Prostate gland (tissue), 2 donors: ENCODE measurements around the gene ESCO1.

Source experiments
- CTCF ChIP-seq, 4 experiments: fragments of 200-600 bp in 2 of 4; fragments of 450-650 bp in 2 of 4; sonication (generic) in 2 of 4; IDR thresholded peaks; 1 replicate in 3 of 4; 2 replicates in 1 of 4; pipeline ENCODE4 v1.5.1; 2016 to 2019; ENCODE audit warnings: antibody characterized with exemption in 4 of 4, mild to moderate bottlenecking in 2 of 4, moderate library complexity in 2 of 4
- POLR2A ChIP-seq: fragments of 450-650 bp; IDR thresholded peaks from one replicate; pipeline ENCODE4 v1.6.1; 2016; ENCODE audit warnings: antibody characterized with exemption, mild to moderate bottlenecking
- POLR2AphosphoS5 ChIP-seq: sonication (generic); formaldehyde crosslinking; IDR thresholded peaks from one replicate; pipeline ENCODE4 v1.6.1; 2017; ENCODE audit warnings: antibody characterized with exemption

- TF ChIP-seq CTCF (IDR thresholded peaks at IDR 0.05) (no peak), POLR2A (no peak), POLR2AphosphoS5 (no peak)
Measured at GRCh38 chr18:21575656-21576055, 24.8 kb downstream of the ESCO1 start.
